Measurements from ENCODE around the gene FYN. TPM values are rescaled to one million over a fixed set of nuclear protein-coding genes. Genes with fewer than 3 reads are reported as not detected.
A peak's percentile ranks its signal among the peaks of the same experiment; 100 is the strongest.

Gene FYN
- total RNA-seq, 1 donor from 2014 or later: 46.3 TPM

DNA sequence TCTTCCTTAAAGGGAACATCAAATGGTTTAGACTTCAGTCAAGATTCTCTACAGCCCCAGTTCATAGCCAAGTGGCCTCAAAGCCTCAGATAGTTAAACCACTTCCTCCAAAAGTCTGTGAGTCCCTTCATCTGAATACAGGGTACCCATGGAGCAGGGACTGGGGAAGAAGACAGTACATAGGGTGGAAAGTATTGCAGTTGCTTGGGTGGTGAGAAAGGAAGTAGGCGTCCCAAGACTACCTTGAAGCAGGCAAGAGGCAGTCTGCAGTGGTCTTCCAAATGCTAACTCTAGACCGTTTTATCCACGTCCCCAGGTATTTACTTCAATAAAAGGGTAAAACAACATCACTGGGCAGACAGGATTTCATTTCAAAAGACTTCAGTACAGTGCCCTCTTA is 2.0 kb downstream of the FYN start:
- Histone ChIP-seq H3K27me3 (ENCODE audit: low read depth) (no peaks in the 10 kb centered on the region), H3K4me1 (peaks cover 72% of the 10 kb centered on the region), H3K4me3 (peak overlapping the region; percentile 87), H3K36me3 (no peaks in the 10 kb centered on the region), H3K9me3 (replicated peaks) (no peaks in the 10 kb centered on the region), H3K27ac (replicated peaks) (peak overlapping the region; percentile 91)
- TF ChIP-seq CTCF (IDR thresholded peaks at IDR 0.05; ENCODE audit: borderline replicate concordance): no peak
- intact Hi-C loops (cut with micrococcal nuclease): loop anchor here (10.0 kb wide), 1 partner anchor 156 kb away; no protein-coding TSS in a partner anchor
- no peak for DNase-seq

GRCh38 chr6:111870742-111871064 is 2.5 kb downstream of the FYN start:
- no peaks in the 10 kb centered on the region for H3K27me3 ChIP-seq (ENCODE audit: low read depth)
- intact Hi-C loops (cut with micrococcal nuclease): loop anchor here (10.0 kb wide), 1 partner anchor 156 kb away; no protein-coding TSS in a partner anchor
- TF ChIP-seq CTCF (IDR thresholded peaks at IDR 0.05; ENCODE audit: borderline replicate concordance): no peak
- peaks cover 77% of the 10 kb centered on the region for H3K4me1 ChIP-seq
- no peak for DNase-seq
- H3K36me3 ChIP-seq: no peaks in the 10 kb centered on the region
- H3K27ac ChIP-seq (replicated peaks): peak overlapping the region; percentile 91
- no peaks in the 10 kb centered on the region for H3K9me3 ChIP-seq (replicated peaks)
- H3K4me3 ChIP-seq: peak overlapping the region; percentile 87

DNA sequence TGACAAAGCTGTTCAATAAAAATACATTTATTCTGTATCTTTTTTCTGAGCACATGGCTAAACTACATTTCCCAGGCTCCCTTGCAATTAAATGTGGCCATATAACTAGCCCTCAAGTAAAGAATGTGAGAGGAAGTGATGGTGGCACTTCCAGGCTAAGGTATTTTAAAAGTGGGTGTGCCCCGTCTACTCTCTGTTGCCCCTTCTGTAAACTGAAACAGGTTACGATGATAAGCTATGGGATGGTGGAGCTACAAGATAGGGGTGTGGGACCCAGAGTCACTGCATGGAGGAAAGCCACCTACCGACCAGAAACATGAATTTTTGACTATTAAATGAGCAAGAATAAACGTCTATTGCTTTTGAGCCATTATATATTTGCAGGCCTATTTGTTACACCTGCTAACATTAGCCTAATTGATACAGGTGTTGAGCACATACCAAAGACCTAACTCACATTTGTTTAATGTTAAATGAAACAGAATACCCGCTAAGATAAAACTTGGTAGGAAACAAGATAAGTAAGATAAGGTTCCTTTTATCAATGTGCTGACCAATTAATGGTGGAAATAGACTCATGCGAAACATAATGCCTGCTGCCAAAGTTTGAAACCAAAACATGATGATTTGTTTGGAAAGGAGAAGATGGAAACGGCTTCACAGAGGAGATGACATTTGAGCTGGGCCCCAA is 3.1 kb downstream of the FYN start:
- H3K4me3 ChIP-seq: peak overlapping the region; percentile 87
- intact Hi-C loops (cut with micrococcal nuclease): loop anchor here (10.0 kb wide), 1 partner anchor 155 kb away; no protein-coding TSS in a partner anchor
- no peak for TF ChIP-seq CTCF (IDR thresholded peaks at IDR 0.05; ENCODE audit: borderline replicate concordance)
- no peaks in the 10 kb centered on the region for H3K27me3 ChIP-seq (ENCODE audit: low read depth)
- no peaks in the 10 kb centered on the region for H3K9me3 ChIP-seq (replicated peaks)
- H3K27ac ChIP-seq (replicated peaks): peak overlapping the region; percentile 91
- peaks cover 82% of the 10 kb centered on the region for H3K4me1 ChIP-seq
- H3K36me3 ChIP-seq: no peaks in the 10 kb centered on the region
- DNase-seq: no peak

DNA sequence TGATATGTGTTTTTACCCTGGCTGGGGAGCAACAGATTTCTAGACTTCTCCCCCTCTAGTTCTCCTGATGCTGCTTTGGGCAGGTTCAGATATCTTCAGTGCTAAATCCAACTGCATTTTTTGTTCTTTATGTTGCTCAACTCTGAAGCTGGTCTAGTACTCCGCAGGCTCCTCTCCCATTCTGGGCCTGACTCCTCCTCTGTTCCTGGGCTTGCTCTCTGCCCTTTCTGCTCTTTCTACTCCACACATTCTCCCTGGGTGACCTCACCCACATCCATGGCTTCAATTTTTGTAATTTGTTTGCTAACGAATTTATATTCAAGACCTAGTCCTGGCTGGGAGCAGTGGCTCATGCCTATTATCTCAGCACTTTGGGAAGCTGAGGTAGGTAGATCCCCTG is 6.4 kb downstream of the FYN start:
- H3K27ac ChIP-seq (replicated peaks): no peak overlapping the region
- no peaks in the 10 kb centered on the region for H3K36me3 ChIP-seq
- DNase-seq: no peak
- intact Hi-C loops (cut with micrococcal nuclease): no loop called here
- peaks cover 88% of the 10 kb centered on the region for H3K4me1 ChIP-seq
- no peaks in the 10 kb centered on the region for H3K9me3 ChIP-seq (replicated peaks)
- H3K27me3 ChIP-seq (ENCODE audit: low read depth): no peaks in the 10 kb centered on the region
- no peak overlapping the region for H3K4me3 ChIP-seq
- no peak for TF ChIP-seq CTCF (IDR thresholded peaks at IDR 0.05; ENCODE audit: borderline replicate concordance)

- DNase-seq: no peak
- Histone ChIP-seq H3K9me3 (replicated peaks) (no peaks in the 10 kb centered on the region), H3K4me1 (peaks cover 89% of the 10 kb centered on the region), H3K27ac (replicated peaks) (no peak overlapping the region), H3K36me3 (no peaks in the 10 kb centered on the region), H3K27me3 (ENCODE audit: low read depth) (no peaks in the 10 kb centered on the region), H3K4me3 (no peak overlapping the region)
- no peak for TF ChIP-seq CTCF (IDR thresholded peaks at IDR 0.05; ENCODE audit: borderline replicate concordance)
- intact Hi-C loops (cut with micrococcal nuclease): no loop called here
These were observed 7.2 kb downstream of the FYN start for GRCh38 chr6:111865909-111866546.

Measured in left ventricle myocardium inferior (tissue), 1 donor.